Muscle layer of duodenum (tissue), 2 donors: ENCODE data around the gene COL5A1.

ENCODE experiments used
- H3K27ac ChIP-seq: one replicate; pipeline ENCODE4 v1.7.0; 2013; ENCODE audit warnings: mild to moderate bottlenecking, low read length
- H3K27me3 ChIP-seq: one replicate; pipeline ENCODE4 v1.7.0; 2013; ENCODE audit warnings: low read depth, mild to moderate bottlenecking, control low read depth, low read length
- H3K36me3 ChIP-seq, 2 donors: one replicate each; pipeline ENCODE4 v1.7.0; 2013; ENCODE audit warnings: low read length in 2 of 2, control low read depth in 1 of 2, mild to moderate bottlenecking in 1 of 2; ENCODE audit not compliant: insufficient read depth in 2 of 2, control insufficient read depth in 1 of 2
- H3K4me1 ChIP-seq, 2 donors: one replicate each; pipeline ENCODE4 v1.7.0; 2013; ENCODE audit warnings: low read length in 2 of 2, mild to moderate bottlenecking in 2 of 2, control low read depth in 1 of 2, moderate library complexity in 1 of 2; ENCODE audit not compliant: insufficient read depth in 2 of 2, control insufficient read depth in 1 of 2
- H3K4me3 ChIP-seq, 2 donors: one replicate each; pipeline ENCODE4 v1.7.0; 2013; ENCODE audit warnings: low read length in 2 of 2, low read depth in 1 of 2, mild to moderate bottlenecking in 1 of 2
- H3K9me3 ChIP-seq, 2 donors: one replicate each; pipeline ENCODE4 v1.7.0; 2013; ENCODE audit warnings: low read length in 2 of 2, control low read depth in 1 of 2, mild to moderate bottlenecking in 1 of 2; ENCODE audit not compliant: control insufficient read depth in 1 of 2
- donor health status: healthy.

COL5A1 gene

DNA sequence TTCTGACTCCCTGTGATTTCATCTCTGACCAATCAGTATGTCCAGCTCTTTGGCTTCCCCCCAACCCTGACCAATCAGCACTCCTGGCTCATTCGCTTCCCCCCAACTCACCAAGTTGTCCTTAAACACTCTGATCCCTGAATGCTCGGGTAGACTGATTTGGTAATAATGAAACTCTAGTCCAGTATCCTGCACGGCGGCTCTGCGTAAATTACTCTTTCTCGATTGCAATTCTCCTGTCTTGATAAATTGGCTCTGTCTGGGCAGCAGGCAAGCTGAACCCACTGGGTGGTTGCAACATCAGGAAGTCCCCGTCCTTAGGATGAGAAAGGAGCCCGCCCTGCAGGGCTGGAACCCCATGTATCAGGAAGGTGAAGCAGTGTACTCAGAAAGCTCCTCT, 249.4 kb downstream of the COL5A1 start:
- H3K9me3 ChIP-seq, result no peaks in the 10 kb centered on the region
- H3K4me1 ChIP-seq, result no peaks in the 10 kb centered on the region
- no peaks in the 10 kb centered on the region for H3K36me3 ChIP-seq
- H3K27ac ChIP-seq, result no peak overlapping the region
- H3K27me3 ChIP-seq, result no peaks in the 10 kb centered on the region
- H3K4me3 ChIP-seq, result no peak overlapping the region

- H3K27me3 ChIP-seq, result no peaks in the 10 kb centered on the region
- no peak overlapping the region for H3K27ac ChIP-seq
- no peaks in the 10 kb centered on the region for H3K36me3 ChIP-seq
- no peak overlapping the region for H3K4me3 ChIP-seq
- H3K9me3 ChIP-seq, result no peaks in the 10 kb centered on the region
- no peaks in the 10 kb centered on the region for H3K4me1 ChIP-seq
These were observed 250.1 kb downstream of the COL5A1 start for GRCh38 chr9:134891713-134892112.

DNA sequence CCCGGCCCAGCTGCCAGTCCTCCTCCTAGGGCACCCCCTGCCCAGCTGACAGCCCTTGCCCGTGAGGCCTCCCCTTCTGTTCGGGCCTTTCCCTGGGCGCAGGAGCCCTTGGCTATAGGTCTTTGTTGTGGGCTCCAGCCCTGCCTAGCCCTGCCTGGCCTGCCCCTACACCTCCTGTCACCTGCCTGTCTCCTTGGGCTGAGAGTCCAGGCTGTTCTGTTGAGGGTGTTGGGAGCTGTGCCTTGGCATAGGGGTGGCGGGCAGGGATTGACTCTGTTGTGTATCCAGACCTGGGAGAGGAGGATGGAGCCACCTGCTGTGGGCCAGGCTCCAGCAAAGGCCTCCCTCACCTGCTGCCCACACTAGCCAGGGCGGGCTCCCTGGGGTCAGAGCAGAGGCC, 250.6 kb downstream of the COL5A1 start:
- H3K4me1 ChIP-seq, result no peaks in the 10 kb centered on the region
- H3K4me3 ChIP-seq, result no peak overlapping the region
- no peaks in the 10 kb centered on the region for H3K36me3 ChIP-seq
- H3K27ac ChIP-seq, result no peak overlapping the region
- H3K27me3 ChIP-seq, result no peaks in the 10 kb centered on the region
- no peaks in the 10 kb centered on the region for H3K9me3 ChIP-seq

- H3K36me3 ChIP-seq, result no peaks in the 10 kb centered on the region
- H3K27ac ChIP-seq, result no peak overlapping the region
- H3K9me3 ChIP-seq, result no peaks in the 10 kb centered on the region
- no peak overlapping the region for H3K4me3 ChIP-seq
- no peaks in the 10 kb centered on the region for H3K27me3 ChIP-seq
- no peaks in the 10 kb centered on the region for H3K4me1 ChIP-seq
These were observed 251.3 kb downstream of the COL5A1 start for GRCh38 chr9:134892820-134893420.
